D341Med (cell line): ENCODE results near the gene FKBP15.
"Not testable (repeated sequence)": the region's sequence is repeated elsewhere in the genome, so short reads cannot be mapped to it uniquely, and the experiment has no call there.

Experiments
- DNase-seq: peaks from one replicate; pipeline ENCODE4 v3.0.0; 2012; ENCODE audit warnings: low spot score

FKBP15 gene

DNA sequence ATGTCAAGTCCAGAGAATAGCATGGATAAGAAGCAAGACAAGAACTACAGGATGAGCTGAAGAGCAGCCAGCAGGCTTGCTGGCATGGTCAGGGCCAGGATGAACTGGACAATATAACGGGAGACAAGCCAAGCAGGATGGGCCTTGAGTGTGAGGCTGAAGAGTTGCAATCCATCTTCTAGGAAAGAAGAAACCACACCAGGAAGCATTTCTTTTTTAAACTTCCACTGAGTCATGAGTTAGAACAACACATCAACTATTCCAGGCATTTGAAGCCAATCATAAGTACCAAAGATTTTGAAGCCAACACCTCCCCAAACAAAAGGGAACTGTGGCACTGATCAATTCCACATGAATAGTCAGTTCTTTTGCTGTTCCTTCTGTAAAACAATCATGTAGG is 43.0 kb downstream of the FKBP15 start:
- no peak for DNase-seq

DNA sequence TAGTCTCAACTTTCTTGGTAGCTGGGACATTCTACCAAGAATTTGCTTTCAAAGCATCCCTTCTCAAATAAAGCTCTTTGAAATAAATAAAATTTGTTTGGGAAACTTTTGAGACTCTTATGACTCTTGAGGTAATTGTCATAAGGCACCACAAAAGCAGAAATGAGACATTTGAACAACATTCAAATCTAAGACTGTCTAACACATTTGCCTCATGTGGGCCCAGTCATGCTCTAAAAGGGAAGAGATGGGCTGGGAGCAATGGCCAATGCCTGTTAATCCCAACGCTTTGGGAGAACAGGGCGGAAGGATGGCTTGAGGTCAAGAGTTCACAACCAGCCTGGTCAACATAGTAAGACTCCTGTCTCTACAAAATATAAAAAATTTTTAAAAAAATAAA is 43.8 kb downstream of the FKBP15 start:
- no peak for DNase-seq

DNA sequence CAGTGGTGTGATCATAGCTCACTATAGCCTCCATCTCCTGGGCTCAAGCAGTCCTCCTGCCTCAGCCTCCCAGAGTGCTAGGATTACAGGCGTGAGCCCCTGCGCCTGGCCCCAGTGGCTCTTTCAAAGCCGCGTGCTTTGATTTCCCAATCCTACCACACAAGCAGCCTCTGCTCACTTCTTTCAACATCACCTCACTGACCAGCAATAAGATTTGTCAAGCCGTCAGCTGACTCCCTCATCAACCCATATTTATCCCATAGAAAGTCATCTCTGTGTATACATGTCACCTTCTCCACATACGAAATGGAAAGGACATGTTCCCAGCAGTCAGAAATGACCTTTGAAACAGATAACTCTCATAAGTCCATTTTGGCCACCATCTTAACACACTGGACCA is 44.3 kb downstream of the FKBP15 start:
- no peak for DNase-seq

DNA sequence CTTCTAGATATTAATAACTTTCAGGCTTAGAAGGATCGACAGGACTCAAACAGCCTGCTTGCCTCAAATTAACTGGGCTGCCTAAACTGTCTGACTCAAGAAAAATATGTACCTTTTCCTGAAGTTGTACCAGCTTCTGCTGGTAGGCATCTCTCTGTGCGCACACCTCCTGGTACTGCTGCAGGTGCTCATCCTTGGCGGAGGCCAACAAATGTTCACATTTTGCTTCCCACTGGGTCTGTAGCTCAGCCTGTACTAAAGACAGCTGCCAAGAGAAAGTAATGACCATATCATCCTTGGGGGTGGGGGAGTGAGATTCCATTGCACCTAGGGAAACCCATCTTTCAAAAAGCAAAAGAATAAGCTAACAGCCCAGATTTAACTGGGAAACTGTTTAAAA is 47.7 kb downstream of the FKBP15 start:
- no peak for DNase-seq

DNA sequence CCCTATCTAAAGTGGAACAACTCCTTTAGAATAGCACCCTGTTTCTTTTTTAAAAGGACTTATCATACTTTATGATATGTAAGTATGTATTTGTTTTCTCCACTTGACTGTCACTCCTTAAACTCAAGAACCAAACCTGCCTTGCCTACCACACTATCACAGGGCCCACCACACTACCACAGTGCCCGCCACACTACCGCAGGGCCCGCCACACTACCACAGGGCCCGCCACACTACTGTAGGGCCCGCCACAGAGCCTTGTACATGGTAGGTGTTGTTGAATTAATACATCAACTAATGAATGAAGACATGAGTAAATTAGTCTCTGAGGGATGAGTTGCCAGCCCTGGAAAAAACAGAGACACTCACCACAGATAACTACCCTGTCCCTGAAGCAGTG is 52.3 kb downstream of the FKBP15 start:
- DNase-seq = no peak

DNA sequence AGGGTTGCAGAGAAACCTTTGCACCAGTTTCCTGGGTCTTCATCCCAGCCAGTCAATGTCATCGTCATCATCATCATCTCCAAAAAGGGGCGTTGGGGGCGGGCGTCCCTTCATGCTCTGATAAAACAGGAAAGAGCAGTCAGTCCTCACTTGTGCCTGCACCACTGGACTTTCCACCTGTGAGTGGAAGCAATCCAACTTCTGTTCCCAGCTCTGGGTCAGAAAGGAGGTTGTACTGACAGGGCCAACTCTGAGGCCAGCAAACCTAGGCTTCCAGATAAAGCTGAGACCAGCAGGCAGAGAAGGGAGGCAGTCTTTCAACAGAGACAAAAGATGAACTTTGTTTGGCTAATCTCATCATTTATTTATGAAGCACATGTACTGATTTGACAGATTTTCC is 55.0 kb downstream of the FKBP15 start:
- DNase-seq = no peak

DNA sequence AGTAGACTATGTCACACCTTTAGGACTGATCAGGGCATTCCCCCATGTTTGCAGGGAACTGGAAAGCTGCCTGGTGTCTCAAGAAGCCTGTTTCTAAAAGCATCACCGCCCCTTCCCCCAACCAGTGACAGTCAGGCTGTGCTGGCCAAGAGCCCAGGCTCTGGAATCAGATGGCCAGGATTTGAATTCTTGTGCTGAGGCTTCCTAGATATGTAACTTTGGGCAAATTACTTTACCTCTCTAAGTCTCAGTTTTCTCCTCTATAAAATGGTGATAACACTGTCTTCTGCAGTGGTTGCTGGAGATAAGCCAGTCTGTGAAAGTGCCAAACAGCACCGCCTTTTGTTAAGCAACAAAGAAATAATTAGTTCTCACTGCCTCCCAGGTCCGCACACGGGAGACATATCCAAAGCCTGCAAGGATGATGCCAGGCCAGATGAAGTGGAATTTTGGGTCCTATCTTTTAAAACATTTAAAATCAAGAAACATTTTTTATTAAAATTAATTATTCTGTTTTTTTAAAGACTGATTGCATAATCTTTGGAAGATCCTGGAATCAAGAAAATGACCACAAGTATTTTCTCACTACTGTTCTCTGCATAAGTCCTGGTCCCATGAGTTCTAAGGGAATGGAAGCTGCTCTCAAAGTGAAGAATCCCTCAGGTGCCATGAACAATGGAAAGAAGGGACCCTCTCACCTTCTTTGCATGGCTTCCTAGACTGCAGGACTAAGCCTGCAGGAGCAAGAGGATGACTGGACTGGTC is 56.4 kb downstream of the FKBP15 start:
- no peak for DNase-seq

DNA sequence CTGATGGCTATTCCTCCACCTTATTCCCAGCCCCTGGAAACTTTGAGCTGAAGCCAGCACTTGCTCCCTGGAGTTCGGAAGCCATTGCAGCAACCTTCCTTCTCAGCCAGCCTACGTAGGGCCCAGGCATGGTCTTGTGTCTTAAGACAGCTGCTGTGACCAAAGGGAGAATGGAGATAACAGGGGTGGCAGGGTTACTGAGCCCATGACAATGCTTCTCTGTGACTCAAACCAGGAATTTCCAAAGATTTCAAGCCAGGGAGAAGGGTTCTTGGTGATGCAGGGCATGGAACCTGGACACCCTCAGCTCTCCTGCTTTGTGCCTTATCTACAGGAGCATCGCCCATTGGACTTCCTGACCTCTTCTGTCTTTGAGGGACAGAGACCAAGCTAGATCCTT is 58.1 kb downstream of the FKBP15 start:
- no peak for DNase-seq

DNA sequence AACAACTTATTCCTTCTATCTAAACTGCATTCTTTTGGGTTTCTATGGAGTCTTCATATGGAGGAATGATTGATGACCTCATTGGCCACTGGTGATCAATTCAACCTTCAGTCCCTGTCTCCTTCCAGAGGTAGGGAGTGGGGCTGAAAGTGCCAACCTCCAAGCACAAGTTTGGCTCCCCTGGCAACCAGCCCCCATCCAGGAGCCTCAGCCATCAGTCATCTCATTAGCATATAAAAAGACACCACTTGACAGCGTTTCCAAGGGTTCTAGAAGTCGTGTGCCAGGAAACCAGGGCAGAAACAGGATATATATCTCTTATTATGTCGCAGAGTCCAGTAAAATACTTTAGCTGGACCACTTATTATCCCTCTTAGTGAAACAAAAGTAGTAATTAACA is 60.5 kb downstream of the FKBP15 start:
- no peak for DNase-seq

DNA sequence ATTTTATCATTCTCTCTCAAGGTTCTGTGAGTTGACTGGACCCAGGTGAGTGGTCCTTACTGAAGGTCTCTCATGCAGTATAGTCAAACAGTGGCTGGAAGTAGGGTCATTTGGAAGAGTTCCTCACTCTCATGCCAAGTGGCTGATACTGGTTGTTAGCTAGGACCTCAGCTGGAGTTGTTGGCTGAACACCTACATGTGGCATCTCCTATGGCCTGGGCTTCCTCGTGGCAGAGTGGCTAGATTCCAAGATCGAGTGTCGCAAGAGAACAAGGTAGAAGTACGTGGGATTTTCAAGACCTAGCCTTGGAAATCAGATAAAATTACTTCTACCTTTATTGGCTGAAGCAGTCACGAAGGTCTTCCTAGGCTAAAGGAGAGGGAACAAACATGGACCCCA is 62.6 kb downstream of the FKBP15 start:
- no peak for DNase-seq

DNA sequence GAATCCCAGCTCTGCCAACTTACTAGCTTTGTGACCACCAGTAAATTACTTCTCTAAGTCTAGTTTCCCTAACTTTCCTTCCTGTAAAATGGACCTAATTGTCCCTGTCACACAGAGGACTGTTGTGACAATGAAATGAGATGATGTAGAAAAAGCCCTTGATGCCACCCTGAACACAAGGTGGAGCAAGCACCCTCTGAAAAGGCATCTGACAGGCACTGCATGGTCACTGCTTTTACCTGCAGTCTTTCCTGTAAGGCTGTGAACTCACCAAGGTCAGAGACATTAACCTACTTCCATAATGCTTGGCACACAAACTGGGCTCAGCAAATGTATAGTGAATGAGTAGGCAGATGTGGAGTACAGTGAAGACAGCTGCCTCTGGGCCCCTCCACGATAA is 64.2 kb downstream of the FKBP15 start:
- no peak for DNase-seq

DNA sequence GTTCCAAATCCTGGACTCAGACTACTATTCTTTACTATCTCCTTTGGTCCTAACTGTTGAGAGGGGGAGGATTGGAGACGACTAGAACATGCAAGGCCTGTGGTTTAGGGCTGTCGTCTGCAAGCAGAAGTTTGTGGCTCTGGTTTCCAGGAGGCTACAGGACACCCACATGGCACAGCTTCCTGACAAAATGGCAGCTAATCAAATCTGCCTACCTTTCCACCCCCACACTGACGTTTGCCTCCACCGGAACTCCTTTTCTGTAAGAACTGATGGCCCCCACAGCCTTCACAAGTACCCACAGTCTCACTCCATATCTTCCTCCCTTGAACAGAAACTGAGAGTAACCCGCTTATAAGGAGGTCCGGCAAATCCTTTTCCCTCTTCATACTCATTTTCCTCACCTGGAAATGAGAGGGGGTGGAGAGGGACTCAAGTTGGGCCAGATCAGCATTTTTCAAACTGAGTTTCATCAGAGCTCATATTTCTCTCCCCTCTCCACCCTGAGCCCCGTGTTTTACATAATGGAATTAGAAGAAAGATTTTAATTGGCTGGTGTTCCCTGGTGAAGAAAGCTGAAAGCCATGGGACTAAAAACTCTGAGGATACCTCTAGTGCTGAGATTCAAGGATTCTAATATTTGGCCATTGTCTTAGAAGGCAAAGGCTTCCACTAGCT is 65.0 kb downstream of the FKBP15 start:
- DNase-seq = no peak

DNA sequence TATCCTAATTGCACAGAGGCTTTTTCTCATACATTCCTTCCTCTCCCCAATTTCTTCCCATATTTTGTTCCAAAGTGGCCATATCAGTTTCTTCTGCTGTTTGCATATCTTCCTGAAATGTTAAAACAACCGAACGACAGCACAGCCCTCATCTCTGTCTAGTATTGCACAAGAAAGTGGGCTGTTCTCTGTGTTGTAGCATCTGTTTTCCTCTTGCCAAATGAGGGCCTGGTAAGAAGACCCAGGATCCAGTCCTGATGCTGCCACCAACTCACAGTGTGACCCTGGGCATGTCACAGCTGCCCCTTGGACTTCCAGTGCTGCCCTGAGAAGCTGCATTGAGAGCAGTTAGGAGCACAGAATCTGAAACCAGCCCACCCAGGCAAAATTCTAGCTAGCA is 66.1 kb downstream of the FKBP15 start:
- no peak for DNase-seq

DNA sequence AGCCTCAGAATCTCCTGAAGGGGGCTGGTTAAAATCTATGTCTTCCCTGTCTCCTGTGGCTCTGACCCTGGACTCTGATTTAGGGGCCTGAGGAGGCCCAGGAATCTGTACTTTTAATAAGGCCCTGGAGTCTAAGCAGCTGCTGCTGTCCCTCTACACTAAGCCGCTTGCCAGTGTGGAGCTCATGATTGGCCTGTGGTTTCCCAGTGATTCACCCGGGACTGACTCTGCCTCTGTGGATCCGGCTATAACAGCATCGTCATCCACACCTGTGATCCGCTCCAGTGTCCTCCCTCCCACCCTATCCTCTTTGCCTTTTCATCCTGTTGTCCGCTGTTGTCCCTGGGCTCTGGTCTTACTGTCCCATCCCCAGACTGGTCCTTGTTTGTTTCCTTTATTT is 66.6 kb downstream of the FKBP15 start:
- DNase-seq = no peak

DNA sequence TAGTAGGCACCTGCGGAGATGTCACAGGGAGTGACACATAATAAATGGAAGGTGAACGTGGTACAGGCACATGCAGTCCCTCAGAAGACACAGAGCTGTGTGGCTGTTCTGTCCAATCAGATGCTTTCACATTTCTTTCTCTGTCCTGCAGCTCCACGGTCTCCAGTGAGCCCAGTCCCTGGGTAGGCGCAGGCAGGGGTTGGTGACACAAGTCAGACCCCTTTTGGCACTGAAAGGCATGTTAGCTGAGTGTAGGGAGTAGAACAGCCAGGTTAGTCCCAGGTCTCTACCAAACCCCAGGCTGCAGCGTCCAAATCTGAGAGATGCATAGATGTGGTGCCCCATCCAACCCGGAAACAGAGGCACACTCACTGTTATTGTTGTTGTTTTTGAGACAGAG is 67.5 kb downstream of the FKBP15 start:
- no peak for DNase-seq

DNA sequence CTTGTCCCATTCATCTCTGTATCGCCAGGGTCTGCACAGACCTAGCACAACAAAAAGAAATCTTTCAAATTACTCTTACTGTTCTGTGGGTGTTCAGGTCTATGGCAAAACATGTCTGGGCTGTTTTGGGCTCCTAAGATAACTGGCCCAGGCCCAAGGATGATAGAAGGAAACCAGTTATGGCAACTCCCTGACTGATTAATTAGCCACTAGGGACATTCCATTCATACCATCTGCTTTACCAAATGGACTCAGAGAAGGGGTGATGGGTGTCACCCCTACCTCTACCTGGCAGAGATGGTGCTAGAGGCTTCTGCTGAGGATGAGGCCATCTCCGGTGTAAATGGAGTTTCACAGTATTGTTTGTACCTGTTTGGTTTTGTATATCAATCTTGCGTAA is 68.4 kb downstream of the FKBP15 start:
- DNase-seq = no peak

DNA sequence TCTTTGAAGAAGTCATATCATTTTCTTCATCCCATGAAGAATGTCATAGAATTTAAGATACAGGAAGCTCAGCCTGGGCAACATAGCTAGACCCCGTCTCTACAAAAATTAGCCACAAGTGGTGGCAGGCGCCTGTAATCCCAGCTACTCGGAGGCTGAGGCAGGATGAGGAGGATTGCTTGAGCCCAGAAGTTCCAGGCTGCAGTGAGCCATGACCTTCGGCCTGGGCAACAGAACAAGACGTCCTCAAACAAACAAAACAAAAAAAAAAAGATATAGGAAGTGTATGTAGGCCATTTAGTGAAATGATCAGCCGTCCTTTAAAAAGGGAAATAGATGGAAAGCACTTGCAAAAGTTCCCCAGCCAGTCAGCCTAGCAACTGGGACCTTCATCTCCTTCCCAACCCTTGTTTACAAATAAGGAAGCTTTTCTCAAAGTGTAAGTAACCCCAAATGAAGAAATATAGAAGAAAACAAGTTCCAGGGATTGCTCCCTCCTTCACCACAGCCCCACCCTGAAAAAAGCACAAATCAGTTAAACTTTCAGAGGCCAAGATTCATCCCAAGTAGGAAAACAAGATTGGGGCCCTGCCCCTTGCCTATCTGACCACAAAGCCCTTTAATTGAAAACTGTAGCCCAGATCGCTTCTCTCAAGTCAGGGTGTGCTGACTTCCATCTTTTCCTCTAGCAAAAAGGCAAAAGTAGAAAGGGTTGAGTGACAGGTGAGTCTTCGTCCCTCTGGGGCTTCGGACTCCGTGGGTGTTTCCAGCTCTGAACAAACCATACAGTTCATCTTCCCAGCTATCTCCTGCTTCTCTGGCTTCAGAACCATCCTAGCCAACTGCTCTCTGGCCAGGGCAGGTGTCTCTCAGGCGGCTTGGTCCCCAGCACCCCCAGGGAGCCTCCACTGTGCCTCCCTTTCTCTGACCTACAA is 69.1 kb downstream of the FKBP15 start:
- DNase-seq = no peak

DNA sequence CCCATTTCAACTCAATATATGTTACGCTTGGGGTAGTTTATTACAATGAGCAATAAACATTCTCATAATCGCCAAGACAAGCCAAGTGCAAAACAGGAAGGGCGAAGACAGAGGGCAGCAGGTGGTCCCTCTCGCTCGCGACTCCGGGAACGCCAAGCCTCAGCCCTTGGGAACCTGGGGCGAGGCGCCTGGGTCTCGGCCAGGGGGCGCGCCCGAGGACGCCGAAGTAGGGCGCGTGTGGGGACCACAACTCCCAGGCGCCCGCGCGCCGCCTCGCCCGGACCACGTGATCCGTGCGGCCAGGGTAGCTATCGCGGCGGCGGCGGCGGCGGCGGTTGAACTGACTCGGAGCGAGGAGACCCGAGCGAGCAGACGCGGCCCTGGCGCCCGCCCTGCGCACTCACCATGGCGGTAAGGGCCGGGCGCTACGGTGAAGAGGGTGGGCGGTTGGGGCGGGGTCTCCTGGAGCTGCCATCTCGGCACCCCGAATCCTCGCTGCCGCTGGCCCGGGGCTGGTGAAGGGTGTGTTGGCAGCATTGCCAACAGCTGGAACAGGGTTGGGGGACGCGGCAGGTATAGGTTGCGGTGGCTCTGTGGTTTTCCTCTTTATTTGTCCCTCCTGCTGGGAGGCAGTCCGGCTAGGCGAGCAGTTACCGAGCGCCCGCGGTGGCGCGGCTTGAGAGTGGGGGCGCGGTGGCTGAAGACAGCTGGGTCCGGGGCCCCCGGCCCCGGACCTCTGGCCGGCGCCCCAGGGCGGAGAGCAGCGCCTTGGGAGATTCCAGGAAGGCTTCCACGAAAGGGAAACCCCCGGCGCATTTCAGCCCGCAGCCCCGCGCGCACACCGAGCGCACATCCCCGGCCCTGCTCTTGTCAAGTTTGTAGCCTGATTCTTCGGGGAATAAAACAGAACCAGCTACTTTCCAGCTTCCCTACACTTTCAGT is 70.1 kb downstream of the FKBP15 start, which contains the start of gene SLC31A2:
SLC31A2 (plus strand) TSS at position 338 of the 942 bp plus-strand sequence; CDS start at position 406, 68 bp downstream.
- peak; percentile 98 for DNase-seq

DNA sequence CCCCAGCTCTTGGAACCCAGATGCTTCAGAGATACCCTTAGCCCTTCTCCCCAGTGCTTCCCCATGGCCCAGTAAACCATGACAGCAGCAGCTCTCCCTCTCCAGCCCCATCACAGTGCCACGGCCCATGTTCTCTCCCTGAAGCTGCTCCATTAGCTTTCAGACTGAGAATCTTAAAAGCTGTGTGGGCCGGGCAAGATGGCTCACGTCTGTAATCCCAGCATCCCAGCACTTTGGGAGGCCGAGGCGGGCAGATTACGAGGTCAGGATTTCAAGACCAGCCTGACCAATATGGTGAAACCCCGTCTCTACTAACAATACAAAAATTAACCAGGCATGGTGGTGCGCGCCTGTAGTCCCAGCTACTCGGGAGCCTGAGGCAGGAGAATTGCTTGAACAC is 71.5 kb downstream of the FKBP15 start:
- not testable (repeated sequence) for DNase-seq

DNA sequence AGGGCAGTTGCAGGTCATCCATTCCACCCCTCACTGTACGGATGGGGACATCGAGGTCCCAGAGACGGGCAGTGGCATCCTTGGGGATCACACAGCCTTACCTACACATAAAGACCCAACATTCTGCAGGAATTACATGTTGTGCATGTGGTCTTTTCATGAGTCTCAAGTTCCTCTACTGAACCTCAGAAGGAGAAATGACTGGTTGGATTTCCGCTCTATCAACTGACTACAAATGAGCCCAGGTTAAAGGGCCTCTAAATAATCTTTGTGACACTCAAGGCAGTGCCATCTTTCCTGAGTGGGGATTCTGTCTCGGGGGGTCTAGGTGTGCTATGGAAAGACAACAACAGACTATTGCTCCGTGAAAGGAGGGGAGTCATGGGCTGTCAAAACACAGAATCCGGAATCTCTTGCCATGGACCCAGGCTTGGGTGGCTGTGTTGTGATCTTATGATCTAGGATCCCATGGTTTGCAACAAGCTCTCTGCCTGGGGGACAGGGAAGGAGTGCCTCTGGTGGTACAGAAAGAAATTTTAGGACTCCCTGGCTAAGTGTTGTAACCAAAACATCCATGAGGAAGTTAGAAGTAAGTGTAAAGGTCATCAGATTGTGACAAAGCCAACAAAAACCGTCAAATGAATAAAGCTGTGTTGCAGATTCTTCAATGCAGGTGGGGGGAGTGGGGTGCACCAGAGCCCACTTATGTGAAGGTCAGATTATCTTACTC is 72.1 kb downstream of the FKBP15 start:
- DNase-seq = no peak

DNA sequence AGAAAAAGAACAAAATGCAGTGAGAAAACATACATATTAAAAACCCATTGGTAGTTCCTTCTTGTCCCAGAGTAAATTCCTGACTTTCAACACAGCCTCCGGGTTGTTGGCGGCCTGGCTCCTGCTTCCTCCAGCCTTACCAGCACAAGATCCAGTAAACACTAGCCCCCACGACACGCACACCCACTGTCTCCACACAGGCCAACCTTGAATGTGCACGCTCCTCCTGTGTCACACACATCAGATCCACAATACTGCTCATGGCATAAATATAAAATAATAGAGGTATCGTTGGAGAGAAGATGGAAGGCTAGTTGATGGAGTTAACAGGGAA is 72.7 kb downstream of the FKBP15 start:
- no peak for DNase-seq
